Keratinocyte (primary cell): Measurements from ENCODE around the gene PLEKHF1. TPM values are rescaled to one million over a fixed set of nuclear protein-coding genes. Genes with fewer than 3 reads are reported as not detected.

Experiments used
- DNase-seq: peaks from one replicate; pipeline ENCODE4 v3.0.0-alpha.2; 2011; ENCODE audit warnings: low read depth, missing footprints, low spot score
- FAIRE-seq: peaks from 2 replicates; lab custom pipeline; 2011; peaks lifted over from hg19 to GRCh38; lab: Jason Lieb, UNC
- H2AFZ ChIP-seq: 2 replicates; pipeline ENCODE4 v1.6.0; 2012; ENCODE audit warnings: low read length, control low read depth, inconsistent platforms; ENCODE audit not compliant: control insufficient read depth
- H3K27ac ChIP-seq: 2 replicates; pipeline ENCODE4 v1.5.1; 2011; ENCODE audit warnings: low read length; ENCODE audit not compliant: control insufficient read depth, insufficient read depth
- H3K27me3 ChIP-seq: 3 replicates; pipeline ENCODE4 v1.6.0; 2011; ENCODE audit warnings: low read length; ENCODE audit not compliant: control insufficient read depth, insufficient read depth; ENCODE audit errors: extremely low read depth
- H3K36me3 ChIP-seq, 2 experiments: 2 replicates in 1 of 2; 3 replicates in 1 of 2; pipeline ENCODE4 v1.5.1; 2011; ENCODE audit warnings: low read length in 2 of 2, mild to moderate bottlenecking in 1 of 2; ENCODE audit not compliant: control insufficient read depth in 2 of 2, insufficient read depth in 2 of 2; ENCODE audit errors: extremely low read depth in 1 of 2
- H3K4me1 ChIP-seq: 3 replicates; pipeline ENCODE4 v1.5.1; 2011; ENCODE audit warnings: low read length; ENCODE audit not compliant: control insufficient read depth, insufficient read depth; ENCODE audit errors: extremely low read depth
- H3K4me2 ChIP-seq: 3 replicates; pipeline ENCODE4 v1.6.0; 2011; ENCODE audit warnings: low read depth, low read length; ENCODE audit not compliant: control insufficient read depth, insufficient read depth; ENCODE audit errors: extremely low read depth
- H3K4me3 ChIP-seq, 3 experiments: fragments of 200-600 bp in 1 of 3; sonication (generic) in 1 of 3; 2 replicates in 2 of 3; 3 replicates in 1 of 3; pipeline ENCODE4 v1.5.1; 2011 to 2016; ENCODE audit warnings: low read length in 3 of 3, mild to moderate bottlenecking in 3 of 3, control low read depth in 2 of 3, inconsistent platforms in 1 of 3, low read depth in 1 of 3, mixed read lengths in 1 of 3, mixed run types in 1 of 3, moderate library complexity in 1 of 3; ENCODE audit not compliant: control insufficient read depth in 2 of 3, insufficient read depth in 2 of 3; ENCODE audit errors: extremely low read depth in 1 of 3
- H3K79me2 ChIP-seq: 2 replicates; pipeline ENCODE4 v1.6.0; 2012; ENCODE audit warnings: low read length; ENCODE audit not compliant: control insufficient read depth, insufficient read depth
- H3K9ac ChIP-seq: 3 replicates; pipeline ENCODE4 v1.6.0; 2011; ENCODE audit warnings: low read length; ENCODE audit not compliant: control insufficient read depth, insufficient read depth; ENCODE audit errors: extremely low read depth
- H3K9me1 ChIP-seq: 3 replicates; pipeline ENCODE4 v1.6.0; 2011; ENCODE audit warnings: low read length; ENCODE audit not compliant: control insufficient read depth, insufficient read depth; ENCODE audit errors: extremely low read depth
- H3K9me3 ChIP-seq: 2 replicates; pipeline ENCODE4 v1.5.1; 2012; ENCODE audit warnings: low read depth, low read length; ENCODE audit not compliant: control insufficient read depth
- H4K20me1 ChIP-seq: 3 replicates; pipeline ENCODE4 v1.6.0; 2011; ENCODE audit warnings: low read length; ENCODE audit not compliant: control insufficient read depth, insufficient read depth; ENCODE audit errors: extremely low read depth
- EZH2 ChIP-seq: IDR thresholded peaks from one replicate; pipeline ENCODE4 v1.6.1; 2012; ENCODE audit warnings: inconsistent platforms, mild to moderate bottlenecking, low read length, moderate library complexity
- dilution Hi-C: fragments of 300-500 bp; cut with MboI; formaldehyde crosslinking; loops from one replicate; pipeline ENCODE4 v1.7.0; 2020; ENCODE audit warnings: low sequenced_read_pairs; ENCODE audit not compliant: extremely low pct_ligation_motif_present
- polyA plus RNA-seq, 5 experiments: library from polyadenylated mRNA; depleted of rRNA in 3 of 5; stranded (reverse) in 3 of 5; stranded (forward) in 1 of 5; unstranded in 1 of 5; fragments of >200 nt; gene quantifications; 1 replicate in 1 of 5; 2 replicates in 3 of 5; 3 replicates in 1 of 5; pipeline versions ENCODE4 v1.2.1 to v1.2.3, GENCODE V29; 2011 to 2012; ENCODE audit warnings: missing spikeins in 2 of 5, low read depth in 1 of 5, low replicate concordance in 1 of 5
- TF ChIP-seq, protein P1 (sequence below), 3 experiments: IDR thresholded peaks in 1 of 3; conservative IDR thresholded peaks in 1 of 3; optimal IDR thresholded peaks in 1 of 3; 2 replicates in 2 of 3; 3 replicates in 1 of 3; pipeline versions ENCODE3 to v1.5.1; 2011; ENCODE audit warnings: low read length in 3 of 3, mild to moderate bottlenecking in 3 of 3, moderate library complexity in 2 of 3, control low read depth in 1 of 3, inconsistent platforms in 1 of 3; ENCODE audit not compliant: insufficient read depth in 2 of 3; ENCODE audit errors: extremely low read depth in 1 of 3

The PLEKHF1 gene
- polyA plus RNA-seq, 1 donor (not counting 4 experiments of a cell fraction or from before 2014, with no cell fraction given): 9.4 TPM

DNA sequence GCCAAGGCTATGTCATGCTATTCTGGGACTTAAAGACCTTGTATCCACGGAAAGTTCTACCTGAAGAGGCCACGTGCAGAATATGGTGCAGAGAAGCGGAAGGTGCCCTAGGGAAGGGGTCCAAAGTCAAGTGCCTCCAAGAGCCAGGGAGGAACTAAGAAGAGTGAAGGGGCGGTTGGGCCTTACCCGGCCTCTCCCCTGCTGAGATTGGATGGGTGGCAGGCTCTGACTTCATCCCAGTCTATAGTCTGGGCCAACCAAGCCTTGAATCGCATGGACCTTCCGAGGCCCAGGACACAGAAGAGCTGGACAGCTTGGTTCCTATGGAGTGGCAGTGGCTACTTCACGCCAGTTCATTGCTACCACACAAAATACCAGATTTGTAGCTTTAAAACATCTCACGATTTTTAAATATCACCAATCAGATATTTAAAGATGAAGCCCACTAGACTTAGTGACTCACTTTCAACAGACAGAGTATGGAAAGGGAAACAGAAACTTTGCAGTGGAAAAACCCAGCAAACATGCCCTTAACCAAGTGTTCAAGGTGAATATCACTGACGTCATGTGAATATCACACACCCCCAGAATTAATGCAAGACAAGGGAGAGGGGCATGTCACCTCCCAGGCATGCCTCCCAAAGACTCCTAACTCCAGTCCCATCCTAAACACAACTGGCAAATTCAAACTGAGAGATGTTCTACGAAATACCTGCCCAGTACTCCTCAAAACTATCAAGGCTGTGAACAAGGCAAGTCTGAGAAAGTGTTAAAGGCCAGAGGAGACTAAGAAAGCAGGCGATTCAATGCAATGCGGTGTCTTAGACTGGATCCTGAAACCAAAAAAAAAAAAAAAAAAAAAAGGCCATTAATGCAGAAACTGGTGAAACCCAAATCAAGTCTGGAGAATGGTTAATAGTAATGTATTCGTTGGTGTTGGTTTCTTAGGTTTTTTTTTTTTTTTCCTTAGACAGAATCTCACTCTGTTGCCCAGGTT lies 39.6 kb downstream of the PLEKHF1 start:
- Histone ChIP-seq H3K4me2 (no peak overlapping the region), H3K27me3 (no peaks in the 10 kb centered on the region), H3K4me1 (no peaks in the 10 kb centered on the region), H3K9me3 (no peaks in the 10 kb centered on the region), H3K36me3 (peaks cover 0 to 19% of the 10 kb centered on the region in 2 experiments), H4K20me1 (no peaks in the 10 kb centered on the region), H3K4me3 (no peak overlapping the region), H2AFZ (no peak overlapping the region), H3K27ac (no peak overlapping the region), H3K9me1 (no peaks in the 10 kb centered on the region), H3K79me2 (no peaks in the 10 kb centered on the region), H3K9ac (no peak overlapping the region)
- DNase-seq (no peak), FAIRE-seq (no peak)
- dilution Hi-C loops: no loop called here
- TF ChIP-seq, protein P1, sequence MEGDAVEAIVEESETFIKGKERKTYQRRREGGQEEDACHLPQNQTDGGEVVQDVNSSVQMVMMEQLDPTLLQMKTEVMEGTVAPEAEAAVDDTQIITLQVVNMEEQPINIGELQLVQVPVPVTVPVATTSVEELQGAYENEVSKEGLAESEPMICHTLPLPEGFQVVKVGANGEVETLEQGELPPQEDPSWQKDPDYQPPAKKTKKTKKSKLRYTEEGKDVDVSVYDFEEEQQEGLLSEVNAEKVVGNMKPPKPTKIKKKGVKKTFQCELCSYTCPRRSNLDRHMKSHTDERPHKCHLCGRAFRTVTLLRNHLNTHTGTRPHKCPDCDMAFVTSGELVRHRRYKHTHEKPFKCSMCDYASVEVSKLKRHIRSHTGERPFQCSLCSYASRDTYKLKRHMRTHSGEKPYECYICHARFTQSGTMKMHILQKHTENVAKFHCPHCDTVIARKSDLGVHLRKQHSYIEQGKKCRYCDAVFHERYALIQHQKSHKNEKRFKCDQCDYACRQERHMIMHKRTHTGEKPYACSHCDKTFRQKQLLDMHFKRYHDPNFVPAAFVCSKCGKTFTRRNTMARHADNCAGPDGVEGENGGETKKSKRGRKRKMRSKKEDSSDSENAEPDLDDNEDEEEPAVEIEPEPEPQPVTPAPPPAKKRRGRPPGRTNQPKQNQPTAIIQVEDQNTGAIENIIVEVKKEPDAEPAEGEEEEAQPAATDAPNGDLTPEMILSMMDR (optimal IDR thresholded peaks at IDR 0.05 in 1 of 3, IDR thresholded peaks at IDR 0.05 in 1 of 3, conservative IDR thresholded peaks at IDR 0.05 in 1 of 3; ENCODE audit: extremely low read depth in 1 of 3, insufficient read depth in 2 of 3, low read length in 3 of 3): no peak
- no peak for TF ChIP-seq EZH2

DNA sequence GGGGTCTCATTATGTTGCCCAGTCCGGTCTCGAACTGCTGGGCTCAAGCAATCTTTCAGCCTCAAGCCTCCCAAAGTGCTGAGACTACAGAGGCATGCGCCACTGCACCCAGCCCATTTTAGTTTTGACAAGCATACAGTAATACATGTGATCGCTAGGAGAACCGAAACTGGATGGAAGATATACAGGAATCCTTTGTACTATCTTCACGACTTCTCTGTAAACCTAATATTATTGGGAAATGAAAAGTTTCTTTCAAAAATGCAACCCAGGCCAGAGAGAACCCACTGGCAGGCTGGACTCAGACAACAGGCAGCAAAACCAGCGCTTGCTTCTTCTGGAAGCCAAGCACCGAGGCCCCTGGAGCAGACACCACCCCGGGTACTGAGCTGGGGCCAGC lies 40.4 kb downstream of the PLEKHF1 start:
- H3K4me1 ChIP-seq: no peaks in the 10 kb centered on the region
- H3K79me2 ChIP-seq: no peaks in the 10 kb centered on the region
- no peak overlapping the region for H2AFZ ChIP-seq
- H3K4me2 ChIP-seq: no peak overlapping the region
- no peaks in the 10 kb centered on the region for H4K20me1 ChIP-seq
- DNase-seq (no peak), FAIRE-seq (no peak)
- no peaks in the 10 kb centered on the region for H3K27me3 ChIP-seq
- H3K9me3 ChIP-seq: no peaks in the 10 kb centered on the region
- H3K9ac ChIP-seq: no peak overlapping the region
- H3K9me1 ChIP-seq: no peaks in the 10 kb centered on the region
- no peak overlapping the region for H3K27ac ChIP-seq
- dilution Hi-C loops: no loop called here
- H3K4me3 ChIP-seq: no peak overlapping the region
- H3K36me3 ChIP-seq: peaks cover 0 to 19% of the 10 kb centered on the region in 2 experiments
- TF ChIP-seq, protein P1 (optimal IDR thresholded peaks at IDR 0.05 in 1 of 3, IDR thresholded peaks at IDR 0.05 in 1 of 3, conservative IDR thresholded peaks at IDR 0.05 in 1 of 3; ENCODE audit: extremely low read depth in 1 of 3, insufficient read depth in 2 of 3, low read length in 3 of 3): no peak
- TF ChIP-seq EZH2: no peak
